Measurements from ENCODE around the gene RFX8. TPM values are rescaled to one million over a fixed set of nuclear protein-coding genes. Genes with fewer than 3 reads are reported as not detected.

The RFX8 gene
- total and polyA plus RNA-seq, 2 of the 8 experiments (the other 6 are each of a cell fraction or from before 2014, with no cell fraction given) = 0.60 to 0.97 TPM

- H3K79me1 ChIP-seq (ENCODE audit: low read depth, low read length) = no peaks in the 10 kb centered on the region
- WGBS, 2 experiments (ENCODE audit: extremely low coverage in 1 of 2, insufficient coverage in 1 of 2, insufficient read length in 1 of 2, insufficient replicate concordance in 2 of 2, low coverage in 1 of 2, low lambda C conversion rate in 2 of 2, missing lambda C conversion rate in 1 of 2) = 84% methylated on average over 5 of the region's 5 CpGs; no CpG with 5 or more reads in 1 of the 2 experiments
- ChIA-PET CTCF (ENCODE audit: partially characterized antibody) (interaction anchor here (0.9 to 2.9 kb wide), 2 partner anchors 20 to 25 kb away, joined by 3 to 14 read pairs; partner anchors contain the start of gene CREG2), POLR2A (ENCODE audit: partially characterized antibody) (interaction anchor here (0.6 kb wide), 1 partner anchor 37 kb away, joined by 3 read pairs; no protein-coding TSS in a partner anchor)
- no peak overlapping the region for H3K14ac ChIP-seq (ENCODE audit: insufficient read length)
- H3K4me3 ChIP-seq (ENCODE audit: extremely low read depth in 1 of 4, insufficient read depth in 2 of 4, low read depth in 3 of 4, low read length in 4 of 4) = no peak overlapping the region
- H3K56ac ChIP-seq (replicated peaks; ENCODE audit: insufficient read length, low read depth, low read length) = no peak overlapping the region
- no peak overlapping the region for H4K5ac ChIP-seq (ENCODE audit: insufficient read length, low read depth, low read length)
- DNase-seq (ENCODE audit: low read depth in 1 of 2, low spot score in 2 of 2) (no peak), FAIRE-seq (no peak)
- H3K9ac ChIP-seq (replicated peaks in 1 of 4; ENCODE audit: extremely low read depth in 1 of 4, low read depth in 3 of 4, low read length in 3 of 4) = no peak overlapping the region
- no peaks in the 10 kb centered on the region for H3K4me1 ChIP-seq (replicated peaks in 1 of 4; ENCODE audit: control insufficient read depth in 3 of 4, insufficient read depth in 4 of 4, low read length in 3 of 4)
- H3K23ac ChIP-seq (ENCODE audit: insufficient read length) = no peak overlapping the region
- H2BK15ac ChIP-seq (ENCODE audit: low read length) = no peak overlapping the region
- H3K27ac ChIP-seq (ENCODE audit: low read depth, low read length) = no peak overlapping the region
- no peak overlapping the region for H4K91ac ChIP-seq (replicated peaks; ENCODE audit: insufficient read length, low read length)
- no peak for TF ChIP-seq ASH2L (IDR thresholded peaks at IDR 0.05; ENCODE audit: low read length)
- no peak for TF ChIP-seq POLR2AphosphoS5 (IDR thresholded peaks at IDR 0.05; ENCODE audit: low read depth, low read length)
- TF ChIP-seq GTF2F1 (IDR thresholded peaks at IDR 0.05; ENCODE audit: borderline replicate concordance, low read depth, low read length) = no peak
- H3K4ac ChIP-seq (replicated peaks; ENCODE audit: insufficient read length, low read depth, low read length) = no peak overlapping the region
- no peak overlapping the region for H2AK5ac ChIP-seq (ENCODE audit: low read depth, low read length)
- H2BK20ac ChIP-seq (ENCODE audit: low read length) = no peak overlapping the region
- no peak overlapping the region for H3K4me2 ChIP-seq (ENCODE audit: insufficient read depth in 1 of 2, low read depth in 2 of 2, low read length in 2 of 2)
- H2BK120ac ChIP-seq (replicated peaks; ENCODE audit: low read depth, low read length) = no peak overlapping the region
- H2AFZ ChIP-seq (ENCODE audit: low read length) = no peak overlapping the region
- no peak overlapping the region for H2BK12ac ChIP-seq (ENCODE audit: low read depth, low read length)
- no peak overlapping the region for H3K18ac ChIP-seq (ENCODE audit: extremely low read depth, low read length)
- H3K36me3 ChIP-seq (ENCODE audit: control insufficient read depth in 2 of 4, insufficient read depth in 4 of 4, low read length in 3 of 4) = no peaks in the 10 kb centered on the region
- H3K9me3 ChIP-seq (ENCODE audit: insufficient read depth in 2 of 2, low read depth in 1 of 2, low read length in 1 of 2) = no peaks in the 10 kb centered on the region
- H4K20me1 ChIP-seq (replicated peaks in 1 of 2; ENCODE audit: control insufficient read depth in 1 of 2, insufficient read depth in 2 of 2, low read length in 2 of 2) = no peaks in the 10 kb centered on the region
- no peak overlapping the region for H4K8ac ChIP-seq (ENCODE audit: extremely low read depth, insufficient read depth, low read length)
- H2BK5ac ChIP-seq (ENCODE audit: low read depth, low read length) = no peak overlapping the region
- no peaks in the 10 kb centered on the region for H3K27me3 ChIP-seq (replicated peaks in 1 of 4; ENCODE audit: control insufficient read depth in 3 of 4, extremely low read depth in 1 of 4, insufficient read depth in 3 of 4, low read length in 3 of 4)
- no peaks in the 10 kb centered on the region for H3K79me2 ChIP-seq (ENCODE audit: control insufficient read depth in 1 of 2, insufficient read depth in 2 of 2, low read length in 2 of 2)
- no peaks in the 10 kb centered on the region for H3K23me2 ChIP-seq (ENCODE audit: low read depth, low read length)
Measured at GRCh38 chr2:101367508-101367907, 107.4 kb downstream of the RFX8 start.

All from H1 (cell line).